HCT116 (cell line): ENCODE measurements around the gene PLA2G15. TPM values are rescaled to one million over a fixed set of nuclear protein-coding genes. Genes with fewer than 3 reads are reported as not detected.

ENCODE experiments used
- ATAC-seq: fragments of 200-7000 bp; cut with Tn5 transposase; 2 replicates; pipeline ENCODE4 v1.9.1; 2020; ENCODE audit warnings: mild to moderate bottlenecking, moderate library complexity
- BruUV-seq: library from RNA; stranded (reverse); fragments of 400-500 nt; replicated peaks from 2 replicates; lab custom pipeline; 2021; lab: Mats Ljungman, UMichigan
- CTCF ChIA-PET: fragments of 300-600 bp; sonication (Branson Sonifier 250); formaldehyde crosslinking; loops from one replicate; lab custom pipeline; 2021; ENCODE audit warnings: antibody characterized with exemption; lab: Charles Lee
- POLR2A ChIA-PET: fragments of 300-600, 350-600 bp; sonication (Branson Sonifier 250); formaldehyde crosslinking; loops from one replicate; lab custom pipeline; 2021; ENCODE audit warnings: antibody characterized with exemption; lab: Charles Lee
- RAD21 ChIA-PET, 2 experiments: fragments of 300-600 bp; sonication (Branson Sonifier 250); formaldehyde crosslinking; loops; one replicate each; lab custom pipeline; 2023; ENCODE audit warnings: low total read pairs in 2 of 2; ENCODE audit not compliant: uncharacterized antibody in 2 of 2, unreplicated experiment in 2 of 2, low non-redundant PET in 1 of 2; lab: Charles Lee
- DNase-seq: peaks from one replicate; pipeline ENCODE4 v3.0.0-alpha.2; 2010; ENCODE audit warnings: low read depth, low spot score
- H2AFZ ChIP-seq: fragments of 200-600 bp; shearing (Covaris generic), sonication (generic); 2 replicates; pipeline ENCODE4 v1.6.1; 2017; ENCODE audit warnings: low read depth, mixed run types, mixed read lengths, antibody characterized with exemption, low read length; ENCODE audit not compliant: poor library complexity, severe bottlenecking
- H3K27ac ChIP-seq: 2 replicates; pipeline ENCODE4 v1.5.1; 2012; ENCODE audit warnings: low read depth, low read length
- H3K27me3 ChIP-seq: fragments of 200-600 bp; sonication (generic); 2 replicates; pipeline ENCODE4 v1.6.1; 2016; ENCODE audit warnings: mixed run types, low read length, mixed read lengths; ENCODE audit not compliant: insufficient read depth
- H3K36me3 ChIP-seq, 2 experiments: fragments of 200-500 bp in 1 of 2; fragments of 200-600 bp in 1 of 2; sonication (Bioruptor generic) in 1 of 2; sonication (generic) in 1 of 2; 2 replicates each; pipeline versions ENCODE4 v1.5.1 to v1.6.1; 2014 to 2016; ENCODE audit warnings: low read length in 2 of 2, inconsistent platforms in 1 of 2, mixed read lengths in 1 of 2, mixed run types in 1 of 2; ENCODE audit not compliant: insufficient read depth in 2 of 2, control insufficient read depth in 1 of 2
- H3K4me1 ChIP-seq, 2 experiments: fragments of 200-600 bp in 1 of 2; sonication (generic) in 1 of 2; 2 replicates each; pipeline versions ENCODE4 v1.5.1 to v1.6.1; 2012 to 2017; ENCODE audit warnings: low read length in 2 of 2, inconsistent platforms in 1 of 2, mild to moderate bottlenecking in 1 of 2, mixed read lengths in 1 of 2, mixed run types in 1 of 2, moderate library complexity in 1 of 2; ENCODE audit not compliant: insufficient read depth in 2 of 2, control insufficient read depth in 1 of 2
- H3K4me2 ChIP-seq: fragments of 200-600 bp; sonication (generic); 2 replicates; pipeline ENCODE4 v1.6.1; 2017; ENCODE audit warnings: mixed run types, low read length, mixed read lengths
- H3K4me3 ChIP-seq, 2 experiments: fragments of 200-600 bp in 1 of 2; sonication (generic) in 1 of 2; replicated peaks in 1 of 2; 2 replicates each; pipeline ENCODE4 v1.5.1; 2011 to 2016; ENCODE audit warnings: low read length in 2 of 2, control low read depth in 1 of 2, low read depth in 1 of 2, mild to moderate bottlenecking in 1 of 2, mixed read lengths in 1 of 2, mixed run types in 1 of 2
- H3K79me2 ChIP-seq: fragments of 200-600 bp; sonication (generic); 2 replicates; pipeline ENCODE4 v1.6.1; 2017; ENCODE audit warnings: mild to moderate bottlenecking, mixed run types, low read length, moderate library complexity, mixed read lengths; ENCODE audit not compliant: insufficient read depth
- H3K9ac ChIP-seq: fragments of 200-600 bp; sonication (generic); 2 replicates; pipeline ENCODE4 v1.6.1; 2016; ENCODE audit warnings: low read length, mixed read lengths
- H3K9me2 ChIP-seq: fragments of 200-600 bp; sonication (generic), shearing (Covaris generic); 2 replicates; pipeline ENCODE4 v1.6.1; 2017; ENCODE audit warnings: mixed run types, mild to moderate bottlenecking, moderate library complexity; ENCODE audit not compliant: insufficient read depth
- H3K9me3 ChIP-seq, 2 experiments: fragments of 200-500 bp in 1 of 2; fragments of 200-600 bp in 1 of 2; sonication (Bioruptor generic) in 1 of 2; sonication (generic) in 1 of 2; 2 replicates each; pipeline ENCODE4 v1.6.1; 2014 to 2017; ENCODE audit warnings: low read length in 2 of 2, mixed read lengths in 2 of 2, inconsistent platforms in 1 of 2, low read depth in 1 of 2, mild to moderate bottlenecking in 1 of 2, mixed run types in 1 of 2, moderate library complexity in 1 of 2; ENCODE audit not compliant: control insufficient read depth in 1 of 2, insufficient read depth in 1 of 2
- H4K20me1 ChIP-seq: fragments of 200-600 bp; sonication (generic), shearing (Covaris generic); 2 replicates; pipeline ENCODE4 v1.6.1; 2017; ENCODE audit warnings: mixed run types, mild to moderate bottlenecking, moderate library complexity; ENCODE audit not compliant: insufficient read depth
- CEBPB ChIP-seq: IDR thresholded peaks from 2 replicates; pipeline ENCODE4 v1.6.1; 2012; ENCODE audit warnings: low read depth
- ELF1 ChIP-seq: IDR thresholded peaks from 2 replicates; pipeline ENCODE4 v1.6.1; 2012; ENCODE audit warnings: low read depth, borderline replicate concordance
- EZH2 ChIP-seq: fragments of 200-600 bp; sonication (generic); IDR thresholded peaks from 2 replicates; pipeline ENCODE4 v1.6.1; 2017; ENCODE audit warnings: antibody characterized with exemption, mixed run types
- EZH2phosphoT487 ChIP-seq: fragments of 200-600 bp; IDR thresholded peaks from 2 replicates; pipeline ENCODE4 v1.6.1; 2018; ENCODE audit warnings: antibody characterized with exemption, borderline replicate concordance
- FOSL1 ChIP-seq: IDR thresholded peaks from 2 replicates; pipeline ENCODE4 v1.6.1; 2012; ENCODE audit warnings: low read depth
- POLR2A ChIP-seq: IDR thresholded peaks from 2 replicates; pipeline ENCODE4 v1.7.0; 2011; ENCODE audit warnings: borderline replicate concordance; ENCODE audit not compliant: insufficient read depth, insufficient read length; ENCODE audit errors: extremely low read depth
- SRF ChIP-seq: IDR thresholded peaks from 2 replicates; pipeline ENCODE4 v1.6.1; 2012; ENCODE audit warnings: low read depth
- TCF7L2 ChIP-seq: IDR thresholded peaks from 2 replicates; pipeline ENCODE4 v1.7.0; 2011; ENCODE audit warnings: borderline replicate concordance, inconsistent platforms; ENCODE audit not compliant: insufficient read depth, insufficient read length; ENCODE audit errors: extremely low read depth
- YY1 ChIP-seq: IDR thresholded peaks from 2 replicates; pipeline ENCODE4 v1.6.1; 2011; ENCODE audit warnings: low read length, low read depth, moderate library complexity, mild to moderate bottlenecking; ENCODE audit not compliant: insufficient replicate concordance; ENCODE audit errors: extremely low read depth
- ZFX ChIP-seq: fragments of 450-650 bp; IDR thresholded peaks from 2 replicates; pipeline ENCODE4 v1.6.1; 2017
- ZNF274 ChIP-seq: fragments of 200-500 bp; sonication (Bioruptor generic); IDR thresholded peaks from 2 replicates; pipeline ENCODE4 v1.6.1; 2014; ENCODE audit warnings: mild to moderate bottlenecking, low read depth, low read length, inconsistent platforms
- intact Hi-C: fragments of 100-400 bp; cut with micrococcal nuclease; formaldehyde crosslinking; loops from 2 replicates; pipeline ENCODE4 v1.10.0; 2022
- total RNA-seq: library from RNA; stranded (reverse); gene quantifications from one replicate; pipeline ENCODE4 v1.2.1, GENCODE V29; 2021; ENCODE audit not compliant: unreplicated experiment
- TF ChIP-seq, protein P1 (sequence below): IDR thresholded peaks from 2 replicates; pipeline ENCODE4 v1.6.1; 2011; ENCODE audit warnings: mild to moderate bottlenecking, low read length, moderate library complexity; ENCODE audit not compliant: insufficient replicate concordance; ENCODE audit errors: extremely low read depth
- TF ChIP-seq, protein P2 (sequence below): IDR thresholded peaks from 2 replicates; pipeline ENCODE4 v1.6.1; 2012
- TF ChIP-seq, protein P3 (sequence below): IDR thresholded peaks from 2 replicates; pipeline ENCODE4 v1.6.1; 2012; ENCODE audit warnings: low read depth

PLA2G15 gene
- total RNA-seq, 1 experiment from 2014 or later, result 7.5 TPM

DNA sequence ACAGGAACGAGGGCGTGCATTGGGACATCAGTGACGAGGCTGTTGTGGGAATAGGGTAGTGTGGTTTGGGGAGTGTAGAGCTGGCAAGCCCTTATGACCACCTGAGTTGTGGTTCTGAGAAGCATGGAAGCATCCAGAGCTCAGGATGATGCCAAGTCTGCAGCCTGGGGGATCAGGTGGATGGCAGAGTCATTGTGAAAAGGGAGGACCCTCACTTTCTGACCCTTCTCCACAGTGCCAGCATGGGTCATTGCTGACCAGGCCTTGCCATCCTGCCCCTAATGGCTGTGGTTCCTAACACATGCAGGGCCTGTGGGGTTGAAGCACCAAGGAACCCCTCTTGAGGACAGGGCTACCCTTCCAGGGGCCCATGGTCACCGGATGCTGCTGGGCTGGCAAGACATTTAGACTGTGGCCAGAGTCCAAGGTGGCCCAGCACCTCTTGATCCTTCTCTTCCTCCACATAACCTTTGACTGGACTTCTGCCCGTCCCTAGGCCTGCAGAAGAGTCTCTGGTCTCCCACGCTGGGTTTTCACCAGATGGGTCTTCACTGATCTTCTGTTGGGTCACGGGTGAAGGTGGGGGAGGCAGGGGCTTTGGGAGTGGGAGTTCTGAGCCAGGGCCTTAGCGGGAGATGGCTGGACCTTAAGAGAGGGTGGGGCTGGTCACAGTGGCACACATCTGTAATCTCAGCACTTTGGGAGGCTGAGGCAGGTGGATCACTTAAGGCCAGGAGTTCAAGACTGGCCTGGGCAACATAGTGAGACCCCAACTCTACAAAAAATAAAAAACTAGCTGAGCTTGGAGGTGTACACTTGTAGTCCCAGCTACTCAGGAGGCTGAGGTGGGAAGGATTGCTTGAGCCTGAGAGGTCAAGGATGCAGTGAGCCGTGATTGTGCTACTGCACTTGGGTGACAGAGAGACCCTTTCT is 2.0 kb upstream of the PLA2G15 start (continued):
- TF ChIP-seq, protein P1, sequence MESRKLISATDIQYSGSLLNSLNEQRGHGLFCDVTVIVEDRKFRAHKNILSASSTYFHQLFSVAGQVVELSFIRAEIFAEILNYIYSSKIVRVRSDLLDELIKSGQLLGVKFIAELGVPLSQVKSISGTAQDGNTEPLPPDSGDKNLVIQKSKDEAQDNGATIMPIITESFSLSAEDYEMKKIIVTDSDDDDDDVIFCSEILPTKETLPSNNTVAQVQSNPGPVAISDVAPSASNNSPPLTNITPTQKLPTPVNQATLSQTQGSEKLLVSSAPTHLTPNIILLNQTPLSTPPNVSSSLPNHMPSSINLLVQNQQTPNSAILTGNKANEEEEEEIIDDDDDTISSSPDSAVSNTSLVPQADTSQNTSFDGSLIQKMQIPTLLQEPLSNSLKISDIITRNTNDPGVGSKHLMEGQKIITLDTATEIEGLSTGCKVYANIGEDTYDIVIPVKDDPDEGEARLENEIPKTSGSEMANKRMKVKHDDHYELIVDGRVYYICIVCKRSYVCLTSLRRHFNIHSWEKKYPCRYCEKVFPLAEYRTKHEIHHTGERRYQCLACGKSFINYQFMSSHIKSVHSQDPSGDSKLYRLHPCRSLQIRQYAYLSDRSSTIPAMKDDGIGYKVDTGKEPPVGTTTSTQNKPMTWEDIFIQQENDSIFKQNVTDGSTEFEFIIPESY, result no peak
- no peak for TF ChIP-seq YY1
- no peak for TF ChIP-seq POLR2A
- TF ChIP-seq SRF, result no peak
- no peak for TF ChIP-seq TCF7L2
- TF ChIP-seq, protein P2, sequence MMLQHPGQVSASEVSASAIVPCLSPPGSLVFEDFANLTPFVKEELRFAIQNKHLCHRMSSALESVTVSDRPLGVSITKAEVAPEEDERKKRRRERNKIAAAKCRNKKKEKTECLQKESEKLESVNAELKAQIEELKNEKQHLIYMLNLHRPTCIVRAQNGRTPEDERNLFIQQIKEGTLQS, result no peak
- TF ChIP-seq ELF1, result no peak
- TF ChIP-seq CEBPB, result no peak
- TF ChIP-seq EZH2, result no peak
- TF ChIP-seq ZFX, result no peak

DNA sequence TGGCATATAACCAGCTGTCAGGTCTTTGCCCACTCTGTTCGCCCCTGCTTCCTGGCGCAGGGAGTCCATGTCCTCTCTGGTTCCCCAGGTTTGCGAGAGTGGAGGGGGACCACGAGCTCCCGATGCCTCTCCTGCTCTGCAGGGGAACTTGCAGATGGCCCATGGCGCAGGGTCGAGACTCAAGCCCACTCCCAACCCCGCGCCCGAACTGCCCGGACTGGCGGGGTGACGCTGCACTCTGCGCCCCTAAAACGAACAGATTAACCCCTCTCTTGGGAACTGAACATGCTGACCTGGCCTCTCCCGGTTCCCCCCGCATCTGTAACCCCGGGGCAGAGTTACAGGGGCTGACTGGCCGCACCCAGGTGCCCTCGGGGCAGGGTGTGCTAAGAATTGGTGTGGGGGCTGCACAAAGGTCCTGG is 681 bp upstream of the PLA2G15 start:
- Histone ChIP-seq H3K4me1 (peaks cover 5 to 25% of the 10 kb centered on the region in 2 experiments; a peak in 3 of 4 replicates), H3K27me3 (no peaks in the 10 kb centered on the region), H3K9me2 (no peaks in the 10 kb centered on the region), H3K27ac (no peak overlapping the region; the same call in 1 of the 2 replicates), H3K4me3 (peak overlapping the region; percentile 81 to 85), H2AFZ (no peak overlapping the region), H3K4me2 (peak overlapping the region; percentile 99), H4K20me1 (no peaks in the 10 kb centered on the region), H3K9ac (peak overlapping the region; percentile 61), H3K9me3 (no peaks in the 10 kb centered on the region), H3K36me3 (no peaks in the 10 kb centered on the region), H3K79me2 (peaks cover 10% of the 10 kb centered on the region; the same call in 1 of the 2 replicates)
- TF ChIP-seq EZH2, result no peak
- TF ChIP-seq ZNF274, result no peak
- TF ChIP-seq, protein P3, sequence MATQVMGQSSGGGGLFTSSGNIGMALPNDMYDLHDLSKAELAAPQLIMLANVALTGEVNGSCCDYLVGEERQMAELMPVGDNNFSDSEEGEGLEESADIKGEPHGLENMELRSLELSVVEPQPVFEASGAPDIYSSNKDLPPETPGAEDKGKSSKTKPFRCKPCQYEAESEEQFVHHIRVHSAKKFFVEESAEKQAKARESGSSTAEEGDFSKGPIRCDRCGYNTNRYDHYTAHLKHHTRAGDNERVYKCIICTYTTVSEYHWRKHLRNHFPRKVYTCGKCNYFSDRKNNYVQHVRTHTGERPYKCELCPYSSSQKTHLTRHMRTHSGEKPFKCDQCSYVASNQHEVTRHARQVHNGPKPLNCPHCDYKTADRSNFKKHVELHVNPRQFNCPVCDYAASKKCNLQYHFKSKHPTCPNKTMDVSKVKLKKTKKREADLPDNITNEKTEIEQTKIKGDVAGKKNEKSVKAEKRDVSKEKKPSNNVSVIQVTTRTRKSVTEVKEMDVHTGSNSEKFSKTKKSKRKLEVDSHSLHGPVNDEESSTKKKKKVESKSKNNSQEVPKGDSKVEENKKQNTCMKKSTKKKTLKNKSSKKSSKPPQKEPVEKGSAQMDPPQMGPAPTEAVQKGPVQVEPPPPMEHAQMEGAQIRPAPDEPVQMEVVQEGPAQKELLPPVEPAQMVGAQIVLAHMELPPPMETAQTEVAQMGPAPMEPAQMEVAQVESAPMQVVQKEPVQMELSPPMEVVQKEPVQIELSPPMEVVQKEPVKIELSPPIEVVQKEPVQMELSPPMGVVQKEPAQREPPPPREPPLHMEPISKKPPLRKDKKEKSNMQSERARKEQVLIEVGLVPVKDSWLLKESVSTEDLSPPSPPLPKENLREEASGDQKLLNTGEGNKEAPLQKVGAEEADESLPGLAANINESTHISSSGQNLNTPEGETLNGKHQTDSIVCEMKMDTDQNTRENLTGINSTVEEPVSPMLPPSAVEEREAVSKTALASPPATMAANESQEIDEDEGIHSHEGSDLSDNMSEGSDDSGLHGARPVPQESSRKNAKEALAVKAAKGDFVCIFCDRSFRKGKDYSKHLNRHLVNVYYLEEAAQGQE, result no peak
- no peak for TF ChIP-seq YY1
- no peak for TF ChIP-seq CEBPB
- TF ChIP-seq, protein P1, result no peak
- TF ChIP-seq SRF, result no peak
- no peak for TF ChIP-seq FOSL1
- no peak for TF ChIP-seq EZH2phosphoT487
- ATAC-seq (no peak), DNase-seq (no peak)
- BruUV-seq, result no TSS peak
- POLR2A ChIA-PET, result no interaction called here
- RAD21 ChIA-PET, result interaction anchor here in 1 of 2 experiments (0.7 kb wide), 1 partner anchor 72 kb away, joined by 5 read pairs; no protein-coding TSS in a partner anchor
- CTCF ChIA-PET, result interaction anchor here (1.0 kb wide), 2 partner anchors 17 to 20 kb away, joined by 4 to 6 read pairs; partner anchors contain the start of gene SLC7A6
- intact Hi-C loops, result no loop called here
